GM18508 (cell line): Measurements from ENCODE around the gene FBXO24.
"Not testable (repeated sequence)": the region's sequence is repeated elsewhere in the genome, so short reads cannot be mapped to it uniquely, and the experiment has no call there.

Experiments used
- ATAC-seq: cut with Tn5 transposase; IDR thresholded peaks from one replicate; pipeline ENCODE4 v1.9.1; 2021; ENCODE audit warnings: moderate number of reproducible peaks; ENCODE audit not compliant: insufficient read depth, unreplicated experiment

Gene FBXO24

GRCh38 chr7:100555701-100556100, 30.4 kb upstream of the FBXO24 start:
- no peak for ATAC-seq

- no peak for ATAC-seq
These were observed 29.6 kb upstream of the FBXO24 start for GRCh38 chr7:100556541-100556940.

- ATAC-seq, result no peak
These were observed 27.0 kb upstream of the FBXO24 start for GRCh38 chr7:100559127-100559526.

DNA sequence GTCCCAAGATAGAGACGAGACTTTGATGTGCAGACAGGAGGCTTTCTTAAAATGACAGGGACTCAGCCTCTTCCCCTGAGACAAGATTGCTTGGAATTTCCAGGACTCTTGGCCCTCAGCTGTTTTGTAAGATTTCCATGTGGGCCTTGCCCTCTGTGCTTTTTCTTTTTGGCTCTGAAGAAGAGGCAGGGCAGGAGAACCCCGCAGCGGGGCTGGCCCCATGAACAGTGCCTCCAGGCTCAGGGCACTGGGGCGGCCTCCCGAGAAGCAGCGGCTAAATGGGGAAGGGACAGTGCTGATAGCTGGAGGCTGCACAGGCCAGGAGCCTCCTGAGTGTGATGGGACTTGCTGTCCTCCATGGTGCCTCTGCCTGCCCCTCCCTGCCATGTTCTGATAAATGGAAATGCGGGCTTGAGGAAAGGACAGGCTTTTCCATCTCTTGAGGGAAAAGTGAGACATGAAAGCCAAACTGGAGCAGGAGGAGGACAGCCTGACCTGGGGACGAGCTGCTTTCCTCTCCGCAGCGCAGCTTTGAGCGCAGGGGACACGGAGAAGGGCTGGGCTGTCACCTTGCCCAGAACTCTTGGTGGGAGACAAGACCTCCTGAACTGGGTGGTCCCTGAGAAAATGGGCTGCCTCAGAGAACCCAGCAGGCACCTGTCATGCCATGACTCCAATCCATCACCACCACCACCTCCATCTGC, 24.5 kb upstream of the FBXO24 start:
- ATAC-seq, result no peak

DNA sequence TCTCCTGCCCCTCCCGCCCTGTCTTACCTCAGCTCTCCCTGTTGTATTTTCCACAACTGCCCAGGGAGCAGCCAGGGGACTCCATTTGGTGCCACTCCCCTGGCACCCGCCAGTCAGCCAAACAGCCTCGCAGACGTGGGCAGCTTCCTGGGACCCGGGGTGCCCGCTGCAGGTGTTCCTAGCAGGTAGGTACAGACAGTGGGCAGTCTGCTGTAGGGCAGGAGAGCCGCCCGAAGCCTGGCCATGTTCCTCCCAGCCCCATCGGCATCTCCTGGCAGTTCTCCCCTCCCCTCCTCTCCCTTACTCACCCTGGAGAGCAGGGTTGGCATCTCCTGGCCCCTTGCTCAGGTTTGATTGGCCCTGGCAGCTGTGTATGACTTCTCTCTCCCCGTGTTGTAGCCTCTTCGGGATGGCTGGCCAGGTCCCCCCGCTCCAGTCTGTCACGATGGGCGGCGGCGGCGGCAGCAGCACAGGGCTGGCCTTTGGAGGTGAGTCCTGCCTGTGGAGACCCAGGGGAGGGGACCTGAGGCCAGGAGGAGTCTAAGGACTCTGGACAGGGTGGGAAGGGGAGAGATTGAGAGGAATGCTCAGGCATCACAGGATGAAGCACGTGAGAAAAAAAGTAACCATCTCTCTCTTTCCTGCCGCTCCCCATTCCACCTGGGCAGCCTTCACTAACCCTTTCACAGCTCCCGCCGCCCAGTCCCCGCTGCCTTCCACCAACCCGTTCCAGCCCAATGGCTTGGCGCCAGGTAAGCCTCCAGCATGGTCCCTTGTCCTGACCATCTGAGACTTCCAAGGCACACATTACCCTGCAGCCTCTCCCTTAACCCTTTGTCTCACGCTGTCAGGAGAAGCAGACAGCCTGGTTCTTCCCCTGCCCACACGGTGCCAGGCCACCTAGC, 23.7 kb upstream of the FBXO24 start:
- no peak for ATAC-seq

GRCh38 chr7:100563100-100563564, 23.0 kb upstream of the FBXO24 start:
- ATAC-seq, result no peak

DNA sequence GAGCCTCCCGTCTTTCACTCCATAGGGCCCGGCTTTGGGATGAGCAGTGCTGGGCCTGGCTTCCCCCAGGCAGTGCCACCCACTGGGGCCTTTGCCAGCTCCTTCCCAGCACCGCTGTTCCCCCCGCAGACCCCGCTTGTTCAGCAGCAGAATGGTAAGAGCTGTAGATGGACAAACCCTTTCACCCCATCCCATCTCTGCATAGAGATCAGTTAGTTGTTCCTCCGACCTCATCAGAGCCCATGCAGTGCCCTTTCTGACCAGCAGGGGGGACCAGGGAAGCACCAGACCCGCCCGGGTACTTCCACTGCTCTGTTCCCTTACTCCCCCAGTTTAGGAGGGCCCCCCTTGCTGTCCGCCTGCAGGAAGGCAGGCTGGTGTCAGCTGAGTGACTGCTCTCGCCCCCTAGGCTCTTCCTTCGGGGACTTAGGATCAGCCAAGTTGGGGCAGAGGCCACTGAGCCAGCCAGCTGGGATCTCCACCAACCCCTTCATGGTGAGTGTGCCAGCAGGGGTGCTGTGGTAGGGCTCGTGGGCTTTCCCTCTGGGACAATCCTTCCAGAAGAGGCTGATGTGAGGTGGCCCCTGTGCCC, 22.2 kb upstream of the FBXO24 start:
- no peak for ATAC-seq

- not testable (repeated sequence) for ATAC-seq
These were observed 21.7 kb upstream of the FBXO24 start for GRCh38 chr7:100564405-100564804.

GRCh38 chr7:100565133-100565571, 21.0 kb upstream of the FBXO24 start:
- ATAC-seq, result no peak

DNA sequence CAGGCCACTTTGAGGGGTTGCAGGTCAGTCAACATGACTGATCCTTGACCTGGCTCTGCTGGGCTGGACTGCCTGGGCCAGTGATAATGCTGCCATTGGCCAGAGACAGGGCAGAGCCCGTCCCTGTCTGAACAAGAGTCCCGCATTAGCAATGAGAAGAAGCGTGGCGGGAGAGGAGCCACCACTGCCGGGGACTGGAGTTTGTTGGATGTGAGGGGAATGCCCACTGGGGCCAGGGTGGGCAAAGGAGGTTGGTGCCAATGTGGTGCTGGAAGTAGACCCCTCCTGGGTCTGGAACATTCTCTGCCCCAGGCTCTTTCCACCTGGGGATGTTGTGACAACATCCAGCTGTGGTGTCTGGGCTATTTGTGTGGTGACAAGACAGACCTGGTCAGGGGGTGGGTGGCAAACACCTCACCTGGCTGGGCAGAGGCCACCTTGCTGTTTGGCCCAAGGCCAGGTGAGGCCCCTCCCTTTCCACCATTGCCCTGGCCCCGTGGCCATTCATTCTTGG, 20.1 kb upstream of the FBXO24 start:
- no peak for ATAC-seq

DNA sequence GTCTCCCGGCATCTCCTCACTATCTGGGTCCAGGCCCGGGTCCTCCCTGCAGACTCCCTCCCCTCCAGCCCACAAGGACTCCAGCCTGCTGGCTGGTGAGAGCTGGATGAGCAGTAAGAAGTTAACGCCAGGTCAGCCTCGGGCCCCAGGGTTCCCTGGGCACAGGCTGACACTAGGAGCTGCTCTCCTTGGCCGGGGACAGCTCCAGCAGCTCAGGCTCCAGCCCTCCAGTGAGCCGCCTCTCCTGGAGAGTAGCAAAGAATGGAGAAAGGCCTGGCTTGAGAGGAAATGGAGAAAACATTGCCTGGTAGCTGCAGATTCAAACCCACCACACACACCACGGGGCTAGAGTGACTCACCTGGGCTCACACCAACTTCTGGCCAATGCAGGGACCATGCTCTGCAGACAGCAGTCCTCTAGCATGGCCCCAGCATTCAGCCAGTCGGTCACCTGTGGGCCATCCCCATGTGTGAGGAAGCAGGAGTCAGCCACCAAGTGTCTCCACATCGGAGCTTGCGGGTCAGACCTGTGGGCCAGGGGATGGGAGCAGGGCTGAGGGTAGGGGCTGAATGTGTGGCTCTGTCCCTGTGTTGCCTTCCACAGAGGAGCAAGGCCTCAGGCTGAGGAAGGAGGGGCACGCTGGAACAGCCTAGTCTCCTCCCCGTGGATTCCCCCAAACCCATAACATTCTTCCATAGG, 18.9 kb upstream of the FBXO24 start:
- ATAC-seq, result no peak

DNA sequence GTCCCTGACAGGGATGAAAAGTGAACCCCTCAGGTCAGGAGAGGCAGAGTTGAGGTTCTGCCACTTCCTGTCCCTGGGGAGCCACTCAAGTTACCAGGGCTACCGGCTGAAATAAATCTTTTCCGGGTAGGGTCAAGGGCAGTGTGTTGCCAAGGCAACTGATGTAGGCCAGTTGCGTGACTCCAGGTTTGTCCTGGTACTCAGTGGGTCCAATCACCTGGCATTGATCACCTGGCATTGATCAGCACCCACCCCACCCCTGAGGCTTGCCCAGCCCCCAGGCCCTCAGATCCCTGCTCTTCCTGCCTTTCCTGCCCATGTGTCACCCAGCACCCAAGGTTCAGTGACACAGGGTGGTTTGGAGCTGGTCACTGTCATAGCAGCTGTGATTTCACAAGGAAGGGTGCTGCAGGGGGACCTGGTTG, 18.4 kb upstream of the FBXO24 start:
- ATAC-seq, result no peak

- ATAC-seq, result no peak
These were observed 17.8 kb upstream of the FBXO24 start for GRCh38 chr7:100568176-100568895.

DNA sequence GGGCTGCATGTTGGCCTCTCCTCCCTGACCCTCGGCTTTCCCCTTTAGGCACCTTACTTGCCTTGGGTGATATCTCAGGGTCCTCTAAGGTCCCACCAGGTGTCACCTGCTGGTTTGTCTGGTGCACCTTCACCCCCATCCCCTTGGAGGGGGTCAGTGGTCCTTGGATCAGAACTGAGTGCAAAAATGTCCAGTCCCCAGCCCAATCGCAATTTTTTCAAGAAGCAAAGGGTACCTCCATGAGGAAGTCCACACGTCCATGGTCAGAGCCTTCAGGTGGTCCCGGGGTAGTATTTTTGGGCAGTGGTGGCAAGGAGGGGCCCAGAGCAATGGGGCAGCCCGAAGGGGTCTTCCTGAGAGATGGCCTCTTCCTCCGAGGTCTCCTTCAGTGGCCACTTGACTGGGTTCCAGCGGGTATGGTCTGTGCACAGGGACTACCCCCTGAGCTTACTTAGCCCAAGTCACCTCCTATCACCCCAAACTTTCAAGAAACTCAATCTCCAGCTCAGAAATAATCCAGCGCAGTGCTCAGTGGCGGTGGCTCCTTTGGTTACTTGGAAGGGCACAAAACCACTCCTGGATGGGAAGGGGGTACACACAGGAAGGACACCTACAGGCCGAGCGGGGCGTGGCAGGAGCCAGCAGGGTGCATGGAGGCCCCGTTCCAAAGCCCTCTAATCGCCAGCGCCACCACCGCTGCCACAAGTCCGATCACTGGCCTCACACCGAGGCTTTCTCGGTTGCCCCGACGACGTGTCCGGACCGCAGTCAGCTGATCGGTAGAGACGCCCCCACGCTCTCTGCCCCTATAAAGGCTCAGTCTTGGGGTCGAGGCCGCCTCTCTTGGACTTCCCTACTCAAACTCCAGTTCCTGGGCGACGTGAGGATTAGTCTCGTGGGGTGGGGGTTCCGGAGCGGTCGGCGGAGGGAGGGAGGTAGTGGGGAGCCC, 17.0 kb upstream of the FBXO24 start:
- ATAC-seq, result no peak

- no peak for ATAC-seq
These were observed 14.9 kb upstream of the FBXO24 start for GRCh38 chr7:100570954-100571828.

DNA sequence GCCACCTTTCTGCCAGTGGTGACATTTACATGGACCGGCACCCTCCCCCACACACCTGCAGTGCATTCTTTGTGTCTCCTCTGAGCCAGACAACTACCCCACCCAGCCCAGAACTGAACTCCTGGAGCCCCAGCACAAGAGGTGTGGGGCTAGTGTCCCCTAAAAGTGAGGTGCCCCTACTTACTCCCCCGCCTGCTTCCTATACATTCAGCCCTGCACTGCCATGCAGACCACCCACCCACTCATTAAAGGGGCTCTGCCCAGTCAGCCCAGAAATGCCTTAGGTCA, 14.4 kb upstream of the FBXO24 start:
- no peak for ATAC-seq

DNA sequence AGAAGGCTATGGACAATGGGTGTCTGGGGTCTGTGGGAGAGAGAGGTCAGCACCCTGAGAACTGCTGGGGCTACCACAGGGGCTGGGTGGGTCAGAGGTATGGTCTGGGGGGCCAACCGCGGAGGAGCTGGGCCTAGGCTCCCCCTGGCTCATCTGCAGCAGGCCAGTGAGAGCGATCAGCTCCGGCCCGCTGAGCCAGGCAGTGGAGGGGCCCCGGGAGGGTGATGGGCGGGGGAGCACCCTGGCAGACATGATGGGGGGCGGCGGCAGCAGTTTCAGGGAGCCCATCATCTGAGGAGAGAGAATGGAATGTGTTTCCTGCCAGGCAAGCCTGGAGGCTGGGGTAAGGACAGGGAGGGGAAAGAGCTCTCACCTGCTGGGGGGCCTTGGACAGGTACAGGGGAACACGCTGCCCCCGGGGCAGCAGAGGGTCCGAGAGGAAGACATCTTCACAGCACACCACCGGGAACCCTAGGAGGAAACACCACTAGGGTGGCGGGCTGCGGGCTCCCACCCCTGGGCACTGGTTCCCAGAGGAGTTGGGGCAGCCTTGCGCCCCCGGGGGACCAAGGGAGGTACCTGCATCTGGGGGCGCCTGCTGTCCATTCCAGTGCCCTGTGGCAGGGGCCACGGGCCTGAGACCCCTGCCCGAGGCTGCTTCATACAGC, 13.7 kb upstream of the FBXO24 start:
- no peak for ATAC-seq
